HG03442 (cell line): Measurements from ENCODE around the gene IL21.
"Not testable (repeated sequence)": the region's sequence is repeated elsewhere in the genome, so short reads cannot be mapped to it uniquely, and the experiment has no call there.

Experiments
- ATAC-seq: cut with Tn5 transposase; IDR thresholded peaks from one replicate; pipeline ENCODE4 v1.9.1; 2021; ENCODE audit warnings: mild to moderate bottlenecking, moderate library complexity; ENCODE audit not compliant: unreplicated experiment

Gene IL21

DNA sequence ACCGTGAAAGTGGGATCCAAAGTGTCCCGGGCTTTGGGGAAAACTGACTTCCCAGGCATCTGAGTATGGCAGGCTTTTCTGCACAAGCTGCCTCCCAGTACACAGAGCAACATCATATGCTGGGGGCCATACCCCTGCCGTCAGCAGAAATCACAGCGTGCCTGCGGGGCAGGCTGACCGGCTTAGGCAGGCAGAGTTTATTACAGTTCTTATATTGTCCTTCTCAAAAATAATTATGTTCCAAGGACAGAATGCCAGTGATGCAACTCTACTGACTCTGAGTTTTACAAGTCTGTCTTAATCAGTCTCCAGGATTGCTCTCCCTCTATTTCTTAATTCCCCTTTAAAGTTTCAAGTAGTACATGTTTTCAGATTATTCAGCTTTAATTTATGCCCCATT lies 37.0 kb downstream of the IL21 start:
- no peak for ATAC-seq

DNA sequence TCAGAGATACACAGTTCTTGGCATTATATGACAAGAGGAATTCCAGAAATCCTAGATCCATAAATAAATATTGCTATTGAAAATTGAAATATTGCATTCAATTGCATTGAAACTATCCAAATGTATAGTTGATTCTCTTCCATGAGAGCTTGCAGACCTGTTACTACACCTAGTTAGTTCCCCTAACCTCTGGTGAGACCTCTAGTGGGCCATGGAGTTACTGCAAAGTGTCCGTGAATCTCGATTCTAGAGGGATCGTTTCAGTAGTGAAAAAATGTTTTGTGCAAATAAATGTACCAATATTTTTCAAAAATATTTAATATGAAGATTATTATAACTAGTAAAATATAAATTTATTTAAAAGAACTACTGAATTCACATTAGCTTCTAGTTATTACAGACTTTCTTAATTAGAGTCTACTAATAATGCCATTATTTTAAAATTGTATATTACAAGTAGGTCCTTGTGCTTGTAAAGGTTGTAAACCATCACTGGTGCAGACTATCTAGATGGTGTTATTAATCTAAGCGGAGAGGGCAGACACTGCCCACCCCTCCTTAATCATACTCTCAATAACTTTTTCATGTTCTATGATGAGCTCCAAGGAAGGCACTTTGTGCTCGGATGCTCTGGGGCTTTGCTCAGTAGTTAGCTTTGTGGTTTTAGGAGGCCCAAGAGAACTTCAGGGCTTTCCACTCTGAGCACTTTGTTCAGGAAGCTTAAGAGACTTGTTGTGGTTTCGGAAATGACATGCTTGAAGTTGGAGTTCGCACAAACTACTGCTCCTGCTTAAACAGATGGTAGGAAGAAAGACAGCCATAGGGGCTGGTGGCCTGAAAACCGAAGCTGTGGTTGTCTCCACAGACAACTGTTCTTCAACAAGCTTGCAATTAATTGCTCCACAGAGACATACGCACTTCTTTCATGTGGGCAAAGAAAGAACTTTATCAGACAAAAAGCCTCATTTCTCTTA lies 42.8 kb downstream of the IL21 start:
- ATAC-seq, result peak; percentile 82

DNA sequence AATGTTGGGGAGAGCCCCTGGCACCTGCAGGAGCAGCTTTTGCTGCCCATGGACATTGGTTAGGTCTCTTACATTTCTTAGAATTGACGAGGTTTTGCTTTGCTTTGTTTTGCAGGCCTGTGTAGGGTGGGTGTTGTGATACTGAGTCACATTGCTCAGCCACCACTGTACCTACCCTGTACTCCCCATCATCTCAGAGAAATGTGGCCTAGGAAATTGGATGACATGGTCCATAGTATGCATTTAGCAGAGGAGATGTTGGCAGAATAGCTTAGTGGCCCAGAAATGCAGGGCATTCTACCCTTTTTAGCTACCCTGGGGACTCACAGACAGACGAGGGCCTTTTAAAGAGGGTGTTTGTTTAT lies 43.7 kb downstream of the IL21 start:
- ATAC-seq, result no peak

DNA sequence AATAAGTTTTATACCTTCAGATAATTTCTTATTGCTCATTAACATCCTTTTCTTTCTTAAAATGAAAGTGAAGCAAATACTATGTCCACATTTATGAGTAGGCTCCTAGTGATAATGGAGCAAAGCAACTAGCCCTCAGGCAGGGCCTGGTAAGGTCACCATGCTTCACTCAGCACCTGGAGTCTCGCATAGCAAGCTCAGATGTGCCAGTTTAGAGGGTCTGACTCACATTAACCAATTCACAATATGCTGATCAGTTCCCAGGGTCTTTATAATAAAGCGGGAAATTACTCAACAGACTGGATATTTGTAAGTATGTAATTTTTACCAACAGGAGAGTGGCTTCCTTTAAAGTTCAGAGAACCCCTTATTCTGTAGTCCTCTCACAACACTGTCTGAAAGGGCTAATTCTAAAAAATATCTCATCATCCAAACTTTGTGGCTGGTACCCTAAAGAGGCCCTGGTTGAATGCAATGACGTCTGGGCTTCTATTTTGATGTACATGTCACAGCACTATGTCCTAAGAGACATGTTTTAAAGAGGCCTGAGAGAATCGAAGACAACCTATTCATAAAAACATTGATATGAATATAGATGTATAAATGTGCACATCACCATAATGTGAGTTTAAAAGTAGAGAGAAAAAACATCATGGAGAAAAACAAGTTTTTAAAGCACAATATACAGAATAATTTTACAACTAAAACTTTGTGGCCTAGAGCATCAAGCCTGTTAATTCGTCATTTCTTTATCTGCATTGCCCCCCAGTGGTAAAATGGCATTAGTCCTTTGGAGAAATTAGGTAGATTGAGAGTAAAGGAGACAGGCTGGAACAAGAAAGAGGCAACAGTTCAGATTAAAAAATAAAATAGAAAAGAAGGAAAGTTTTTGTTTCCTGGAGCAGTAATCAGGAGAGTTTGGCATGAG lies 44.3 kb downstream of the IL21 start:
- peak; percentile 63 for ATAC-seq

DNA sequence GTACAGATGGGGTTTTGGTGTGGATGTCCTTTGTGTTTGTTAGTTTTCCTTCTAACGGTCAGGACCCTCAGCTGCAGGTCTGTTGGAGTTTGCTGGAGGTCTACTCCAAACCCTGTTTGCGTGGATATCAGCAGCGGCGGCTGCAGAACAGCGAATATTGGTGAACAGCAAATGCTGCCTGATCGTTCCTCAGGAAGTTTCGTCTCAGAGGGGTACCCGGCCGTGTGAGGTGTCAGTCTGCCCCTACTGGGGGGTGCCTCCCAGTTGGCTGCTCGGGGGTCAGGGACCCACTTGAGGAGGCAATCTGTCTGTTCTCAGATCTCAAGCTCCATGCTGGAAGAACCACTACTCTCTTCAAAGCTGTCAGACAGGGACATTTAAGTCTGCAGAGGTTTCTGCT lies 46.5 kb downstream of the IL21 start:
- ATAC-seq, result not testable (repeated sequence)

DNA sequence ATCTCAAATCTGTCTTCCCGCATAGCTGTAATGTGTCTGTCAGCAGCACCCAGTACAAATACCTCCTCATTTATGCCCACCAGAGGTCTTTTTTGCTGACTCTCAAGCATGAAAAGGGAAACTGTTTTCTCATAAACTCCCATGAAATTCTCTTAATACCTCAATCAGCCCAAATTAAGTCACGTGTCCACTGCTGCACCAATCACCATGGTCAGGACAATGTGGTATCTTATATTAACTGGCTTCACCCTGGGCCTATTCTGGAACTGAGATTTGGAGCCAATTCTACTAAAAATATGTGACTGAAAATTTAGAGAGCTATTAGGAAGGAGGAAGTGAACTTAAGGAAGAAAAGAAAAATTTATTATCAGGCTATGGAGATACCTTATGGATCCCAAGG lies 58.4 kb downstream of the IL21 start:
- ATAC-seq, result no peak
